ENCODE results near the gene ANKRD6. TPM values are rescaled to one million over a fixed set of nuclear protein-coding genes. Genes with fewer than 3 reads are reported as not detected.

ANKRD6 gene
- polyA plus RNA-seq, 1 donor from 2014 or later = 6.6 TPM

- Mint-ChIP-seq H3K9me3 (no peaks in the 10 kb centered on the region), H3K4me3 (peak overlapping the region in 1 of 4 donors; percentile 94), H3K36me3 (no peaks in the 10 kb centered on the region), H3K4me1 (peaks cover 9 to 18% (median 10%) of the 10 kb centered on the region in 3 donors), H3K27me3 (no peaks in the 10 kb centered on the region), H3K27ac (no peak overlapping the region)
Observed at GRCh38 chr6:89436226-89436625, 3.3 kb downstream of the ANKRD6 start.

GRCh38 chr6:89438248-89438647 is 5.3 kb downstream of the ANKRD6 start:
- Mint-ChIP-seq H3K27me3 (no peaks in the 10 kb centered on the region), H3K9me3 (no peaks in the 10 kb centered on the region), H3K4me3 (peak overlapping the region in 1 of 4 donors; percentile 29), H3K36me3 (no peaks in the 10 kb centered on the region), H3K27ac (peak overlapping the region in 1 of 3 donors; percentile 84), H3K4me1 (peaks cover 7 to 15% (median 9%) of the 10 kb centered on the region in 3 donors)

GRCh38 chr6:89439014-89439413 is 6.1 kb downstream of the ANKRD6 start:
- no peak overlapping the region for H3K4me3 Mint-ChIP-seq
- H3K36me3 Mint-ChIP-seq = no peaks in the 10 kb centered on the region
- H3K4me1 Mint-ChIP-seq = peaks cover 4 to 15% (median 5%) of the 10 kb centered on the region in 3 donors
- H3K9me3 Mint-ChIP-seq = no peaks in the 10 kb centered on the region
- no peak overlapping the region for H3K27ac Mint-ChIP-seq
- no peaks in the 10 kb centered on the region for H3K27me3 Mint-ChIP-seq

- Mint-ChIP-seq H3K4me1 (peaks cover under 1 to 11% (median 3%) of the 10 kb centered on the region in 3 donors), H3K9me3 (no peaks in the 10 kb centered on the region), H3K27ac (no peak overlapping the region), H3K36me3 (no peaks in the 10 kb centered on the region), H3K4me3 (no peak overlapping the region), H3K27me3 (no peaks in the 10 kb centered on the region)
Observed at GRCh38 chr6:89440200-89440599, 7.2 kb downstream of the ANKRD6 start.

- Mint-ChIP-seq H3K27me3 (no peaks in the 10 kb centered on the region), H3K9me3 (no peaks in the 10 kb centered on the region), H3K27ac (no peak overlapping the region), H3K4me1 (no peaks in the 10 kb centered on the region), H3K4me3 (no peak overlapping the region), H3K36me3 (peaks cover 1% of the 10 kb centered on the region)
Observed at GRCh38 chr6:89443658-89444057, 10.7 kb downstream of the ANKRD6 start.

GRCh38 chr6:89449193-89449592 is 16.2 kb downstream of the ANKRD6 start:
- peak overlapping the region in 1 of 3 donors; percentile 9 for H3K27ac Mint-ChIP-seq
- H3K4me3 Mint-ChIP-seq = no peak overlapping the region
- peaks cover 0 to 2% (median 2%) of the 10 kb centered on the region in 3 donors for H3K4me1 Mint-ChIP-seq
- H3K36me3 Mint-ChIP-seq = peaks cover 1% of the 10 kb centered on the region
- no peaks in the 10 kb centered on the region for H3K9me3 Mint-ChIP-seq
- H3K27me3 Mint-ChIP-seq = no peaks in the 10 kb centered on the region

GRCh38 chr6:89452281-89452680 is 19.3 kb downstream of the ANKRD6 start:
- Mint-ChIP-seq H3K4me1 (peaks cover 0 to 4% (median 2%) of the 10 kb centered on the region in 3 donors), H3K4me3 (no peak overlapping the region), H3K27me3 (no peaks in the 10 kb centered on the region)

GRCh38 chr6:89454300-89454699 is 21.3 kb downstream of the ANKRD6 start:
- Mint-ChIP-seq H3K27me3 (no peaks in the 10 kb centered on the region), H3K9me3 (peaks cover 0 to 2% (median 0%) of the 10 kb centered on the region in 3 donors), H3K27ac (no peak overlapping the region), H3K4me1 (peaks cover 0 to 4% (median 0%) of the 10 kb centered on the region in 3 donors), H3K4me3 (no peak overlapping the region), H3K36me3 (peaks cover 1% of the 10 kb centered on the region)

More at GRCh38 chr6:89452281-89452680, 19.3 kb downstream of the ANKRD6 start:
- peaks cover 1% of the 10 kb centered on the region for H3K36me3 Mint-ChIP-seq
- H3K27ac Mint-ChIP-seq = no peak overlapping the region
- H3K9me3 Mint-ChIP-seq = peaks cover 0 to 2% (median 0%) of the 10 kb centered on the region in 3 donors

- peaks cover 0 to 2% (median 0%) of the 10 kb centered on the region in 3 donors for H3K9me3 Mint-ChIP-seq
- H3K27me3 Mint-ChIP-seq = no peaks in the 10 kb centered on the region
Observed at GRCh38 chr6:89458704-89459103, 25.8 kb downstream of the ANKRD6 start.

GRCh38 chr6:89459501-89459900 is 26.5 kb downstream of the ANKRD6 start:
- Mint-ChIP-seq H3K9me3 (peaks cover 0 to 2% (median 0%) of the 10 kb centered on the region in 3 donors), H3K4me3 (no peak overlapping the region), H3K27ac (no peak overlapping the region), H3K27me3 (no peaks in the 10 kb centered on the region), H3K36me3 (peaks cover 1% of the 10 kb centered on the region), H3K4me1 (no peaks in the 10 kb centered on the region)

More at GRCh38 chr6:89458704-89459103, 25.8 kb downstream of the ANKRD6 start:
- no peak overlapping the region for H3K27ac Mint-ChIP-seq
- H3K4me3 Mint-ChIP-seq = no peak overlapping the region
- H3K4me1 Mint-ChIP-seq = peaks cover 0 to 4% (median 0%) of the 10 kb centered on the region in 3 donors
- peaks cover 1% of the 10 kb centered on the region for H3K36me3 Mint-ChIP-seq

- Mint-ChIP-seq H3K9me3 (peaks cover 0 to 2% (median 0%) of the 10 kb centered on the region in 3 donors), H3K27ac (no peak overlapping the region), H3K4me1 (peaks cover 0 to 3% (median 0%) of the 10 kb centered on the region in 3 donors), H3K27me3 (no peaks in the 10 kb centered on the region), H3K36me3 (no peaks in the 10 kb centered on the region), H3K4me3 (no peak overlapping the region)
Observed at GRCh38 chr6:89460713-89461112, 27.8 kb downstream of the ANKRD6 start.

GRCh38 chr6:89462503-89462902 is 29.6 kb downstream of the ANKRD6 start:
- H3K27ac Mint-ChIP-seq = no peak overlapping the region
- no peak overlapping the region for H3K4me3 Mint-ChIP-seq
- H3K9me3 Mint-ChIP-seq = no peaks in the 10 kb centered on the region
- peaks cover 0 to 3% (median 0%) of the 10 kb centered on the region in 3 donors for H3K4me1 Mint-ChIP-seq
- no peaks in the 10 kb centered on the region for H3K36me3 Mint-ChIP-seq
- no peaks in the 10 kb centered on the region for H3K27me3 Mint-ChIP-seq

GRCh38 chr6:89464295-89464694 is 31.3 kb downstream of the ANKRD6 start:
- H3K4me1 Mint-ChIP-seq = peaks cover 0 to 3% (median 0%) of the 10 kb centered on the region in 3 donors

GRCh38 chr6:89467437-89467836 is 34.5 kb downstream of the ANKRD6 start:
- H3K27ac Mint-ChIP-seq = no peak overlapping the region
- H3K27me3 Mint-ChIP-seq = no peaks in the 10 kb centered on the region
- H3K9me3 Mint-ChIP-seq = no peaks in the 10 kb centered on the region
- no peak overlapping the region for H3K4me3 Mint-ChIP-seq
- no peaks in the 10 kb centered on the region for H3K36me3 Mint-ChIP-seq
- peaks cover 0 to 3% (median 0%) of the 10 kb centered on the region in 3 donors for H3K4me1 Mint-ChIP-seq

More at GRCh38 chr6:89464295-89464694, 31.3 kb downstream of the ANKRD6 start:
- H3K27me3 Mint-ChIP-seq = no peaks in the 10 kb centered on the region
- no peaks in the 10 kb centered on the region for H3K36me3 Mint-ChIP-seq
- no peak overlapping the region for H3K27ac Mint-ChIP-seq
- H3K9me3 Mint-ChIP-seq = no peaks in the 10 kb centered on the region
- H3K4me3 Mint-ChIP-seq = no peak overlapping the region

- no peak overlapping the region for H3K4me3 Mint-ChIP-seq
- no peaks in the 10 kb centered on the region for H3K27me3 Mint-ChIP-seq
- H3K27ac Mint-ChIP-seq = no peak overlapping the region
- no peaks in the 10 kb centered on the region for H3K36me3 Mint-ChIP-seq
- H3K9me3 Mint-ChIP-seq = no peaks in the 10 kb centered on the region
- H3K4me1 Mint-ChIP-seq = peaks cover 0 to 3% (median 3%) of the 10 kb centered on the region in 3 donors
Observed at GRCh38 chr6:89468998-89469397, 36.0 kb downstream of the ANKRD6 start.

GRCh38 chr6:89471287-89471867 is 38.4 kb downstream of the ANKRD6 start:
- Mint-ChIP-seq H3K4me1 (peaks cover 5 to 14% (median 9%) of the 10 kb centered on the region in 3 donors), H3K9me3 (no peaks in the 10 kb centered on the region), H3K27ac (no peak overlapping the region), H3K36me3 (no peaks in the 10 kb centered on the region), H3K27me3 (no peaks in the 10 kb centered on the region), H3K4me3 (no peak overlapping the region)

All from IgD-negative memory B cell (primary cell).